DND-41 (cell line): ENCODE measurements around the gene CEMIP2.

Experiments used
- CTCF ChIP-seq: IDR thresholded peaks from 2 replicates; pipeline ENCODE4 v1.5.1; 2012; ENCODE audit warnings: borderline replicate concordance, low read length, moderate library complexity, mild to moderate bottlenecking; ENCODE audit not compliant: poor library complexity, severe bottlenecking; ENCODE audit errors: extremely low read depth
- EZH2 ChIP-seq: IDR thresholded peaks from 3 replicates; pipeline ENCODE4 v1.6.1; 2012; ENCODE audit warnings: borderline replicate concordance, low read depth, mild to moderate bottlenecking, moderate library complexity, low read length, inconsistent platforms; ENCODE audit not compliant: severe bottlenecking

DNA sequence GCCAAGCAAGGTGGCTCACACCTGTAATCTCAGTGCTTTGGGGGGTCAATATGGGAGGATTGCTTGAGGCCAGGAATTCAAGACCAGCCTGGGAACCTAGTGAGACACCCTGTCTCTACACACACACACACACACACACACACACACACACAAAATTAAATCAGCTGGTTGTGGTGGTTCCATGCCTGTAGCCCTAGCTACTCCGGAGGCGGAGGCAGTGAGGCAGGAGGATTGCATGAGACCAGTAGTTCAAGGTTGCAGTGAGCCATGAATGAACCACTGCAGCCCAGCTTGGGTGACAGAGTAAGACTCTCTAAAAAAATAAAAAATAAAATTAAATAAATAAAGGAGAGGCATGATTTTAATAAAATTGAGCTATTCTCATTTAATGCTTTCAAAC lies 13.1 kb downstream of the CEMIP2 start:
- TF ChIP-seq EZH2 (no peak), CTCF (no peak)
